K562 (cell line): ENCODE data around the gene FAM193A. TPM values are rescaled to one million over a fixed set of nuclear protein-coding genes. Genes with fewer than 3 reads are reported as not detected.

Source experiments
- ATAC-seq: fragments of 200-7000 bp; cut with Tn5 transposase; 3 replicates; pipeline ENCODE4 v1.9.1; 2020; ENCODE audit warnings: moderate library complexity
- BruUV-seq: library from RNA; stranded (reverse); fragments of 400-500 nt; replicated peaks from 2 replicates; lab custom pipeline; 2021; lab: Mats Ljungman, UMichigan
- CTCF ChIA-PET: fragments of 300-600 bp; formaldehyde crosslinking; extraction: SDS; loops from one replicate; lab custom pipeline; 2021; ENCODE audit warnings: low intra/inter-chr PET ratio; lab: Yijun Ruan, JAX
- POLR2A ChIA-PET: fragments of 300-600, 350-650 bp; sonication (Branson Sonifier 250); formaldehyde crosslinking; extraction: SDS; loops from one replicate; lab custom pipeline; 2021; ENCODE audit warnings: antibody characterized with exemption, inconsistent platforms; lab: Yijun Ruan, JAX
- DNase-seq, 4 experiments: peaks; one replicate each; pipeline versions ENCODE4 v3.0.0 to v3.0.0-alpha.2; 2011 to 2018; ENCODE audit warnings: low spot score in 3 of 4, mixed read lengths in 3 of 4; ENCODE audit errors: extremely low read depth in 1 of 4
- FAIRE-seq: peaks from 2 replicates; lab custom pipeline; 2011; peaks lifted over from hg19 to GRCh38; lab: Jason Lieb, UNC
- H2AFZ ChIP-seq: 2 replicates; pipeline ENCODE4 v1.6.0; 2011; ENCODE audit warnings: low read depth, low read length, control low read depth, inconsistent platforms
- H3K27ac ChIP-seq: fragments of 200-600 bp; 3 replicates; pipeline ENCODE4 v1.8.0; 2011; ENCODE audit warnings: low read depth, mild to moderate bottlenecking, control low read depth, inconsistent platforms, low read length, moderate library complexity, mixed read lengths; ENCODE audit errors: extremely low read depth
- H3K27me3 ChIP-seq, 2 experiments: fragments of 300-600 bp in 1 of 2; 2 replicates in 1 of 2; 3 replicates in 1 of 2; pipeline versions ENCODE4 v1.6.0 to v1.8.0; 2011; ENCODE audit warnings: inconsistent platforms in 2 of 2, low read length in 2 of 2, mild to moderate bottlenecking in 1 of 2, mixed read lengths in 1 of 2, moderate library complexity in 1 of 2; ENCODE audit not compliant: control insufficient read depth in 2 of 2, insufficient read depth in 2 of 2
- H3K36me3 ChIP-seq: fragments of 300-600 bp; 3 replicates; pipeline ENCODE4 v1.8.0; 2011; ENCODE audit warnings: mild to moderate bottlenecking, low read length, inconsistent platforms; ENCODE audit not compliant: control insufficient read depth, insufficient read depth
- H3K4me1 ChIP-seq, 2 experiments: fragments of 200-600 bp in 1 of 2; replicated peaks in 1 of 2; 2 replicates in 1 of 2; 3 replicates in 1 of 2; pipeline versions ENCODE4 v1.5.1 to v1.8.0; 2011; ENCODE audit warnings: inconsistent platforms in 2 of 2, low read length in 2 of 2, mild to moderate bottlenecking in 1 of 2, mixed read lengths in 1 of 2, moderate library complexity in 1 of 2; ENCODE audit not compliant: control insufficient read depth in 2 of 2, insufficient read depth in 2 of 2
- H3K4me2 ChIP-seq: 2 replicates; pipeline ENCODE4 v1.6.1; 2011; ENCODE audit warnings: low read length, control low read depth, inconsistent platforms, mixed read lengths; ENCODE audit not compliant: insufficient read depth
- H3K4me3 ChIP-seq: fragments of 200-600 bp; sonication (generic), shearing (Covaris generic); 2 replicates; pipeline ENCODE4 v1.5.1; 2016; ENCODE audit warnings: control low read depth, inconsistent platforms
- H3K79me2 ChIP-seq: fragments of 200-600 bp; 3 replicates; pipeline ENCODE4 v1.8.0; 2011; ENCODE audit warnings: low read length, inconsistent platforms; ENCODE audit not compliant: control insufficient read depth, insufficient read depth
- H3K9ac ChIP-seq, 2 experiments: 2 replicates each; pipeline versions ENCODE4 v1.6.0 to v1.6.1; 2011; ENCODE audit warnings: low read depth in 2 of 2, low read length in 2 of 2, control low read depth in 1 of 2, inconsistent platforms in 1 of 2, mild to moderate bottlenecking in 1 of 2, mixed read lengths in 1 of 2; ENCODE audit not compliant: insufficient read depth in 1 of 2
- H3K9me1 ChIP-seq: one replicate; pipeline ENCODE4 v1.6.0; 2011; ENCODE audit warnings: inconsistent platforms, mild to moderate bottlenecking, low read length, moderate library complexity; ENCODE audit not compliant: control insufficient read depth, insufficient read depth
- H3K9me3 ChIP-seq: replicated peaks from 2 replicates; pipeline ENCODE4 v1.5.1; 2011; ENCODE audit warnings: low read depth, low read length, inconsistent platforms; ENCODE audit not compliant: control insufficient read depth, insufficient read depth
- H4K20me1 ChIP-seq: replicated peaks from 2 replicates; pipeline ENCODE4 v1.6.1; 2011; ENCODE audit warnings: low read length, inconsistent platforms, mixed read lengths; ENCODE audit not compliant: control insufficient read depth, insufficient read depth
- CBFA2T3 ChIP-seq: fragments of 450-650 bp; IDR thresholded peaks from 2 replicates; pipeline ENCODE4 v1.6.1; 2017
- DNMT1 ChIP-seq: fragments of 450-650 bp; IDR thresholded peaks from 2 replicates; pipeline ENCODE4 v1.6.1; 2016; ENCODE audit warnings: antibody characterized with exemption, mild to moderate bottlenecking
- MAFK ChIP-seq: IDR thresholded peaks from 2 replicates; pipeline ENCODE4 v1.6.1; 2011; ENCODE audit warnings: low read length, improper control_type of control experiment
- POLR2A ChIP-seq: fragments of 450-650 bp; conservative IDR thresholded peaks from 2 replicates; pipeline ENCODE4 v1.6.1; 2016
- PRMT5 ChIP-seq: sonication (generic); formaldehyde crosslinking; IDR thresholded peaks from 2 replicates; pipeline ENCODE4 v1.5.0; 2020; ENCODE audit warnings: missing genetic modification reagents
- YBX1 ChIP-seq: fragments of 450-650 bp; IDR thresholded peaks from 2 replicates; pipeline ENCODE4 v1.7.1; 2016; ENCODE audit warnings: mild to moderate bottlenecking
- ZBTB1 ChIP-seq: sonication (generic); formaldehyde crosslinking; IDR thresholded peaks from 2 replicates; pipeline ENCODE4 v1.8.1; 2023; ENCODE audit warnings: missing genetic modification reagents, low read depth, mild to moderate bottlenecking, borderline replicate concordance
- ZNF165 ChIP-seq: fragments of 250-450 bp; sonication (Bioruptor Pico); IDR thresholded peaks from 2 replicates; pipeline ENCODE4 v1.4.0; 2020; ENCODE audit warnings: borderline replicate concordance
- WGBS: fragments of 100-300 bp; shearing (Covaris generic); methylation state at CpG from one replicate; pipeline ENCODE4 v1.1.6; 2016; ENCODE audit warnings: low coverage, mixed read lengths; ENCODE audit not compliant: insufficient coverage; ENCODE audit errors: missing lambda C conversion rate; 5-methylcytosine and 5-hydroxymethylcytosine counted together
- in situ Hi-C: fragments of 300-500 bp; cut with MboI; formaldehyde crosslinking; loops from 4 replicates; pipeline ENCODE4 v1.15.0; 2018; ENCODE audit warnings: inconsistent platforms, mixed read lengths
- intact Hi-C: fragments of 100-400 bp; cut with micrococcal nuclease; formaldehyde crosslinking; loops from 2 replicates; pipeline ENCODE4 v1.14.2; 2022
- polyA plus RNA-seq, 8 experiments: library from polyadenylated mRNA; depleted of rRNA in 4 of 8; stranded (reverse) in 5 of 8; unstranded in 3 of 8; fragments of >200 nt; fragmentation: Nextera tagmentation in 2 of 8; fragmentation: Illumina TruSeq in 1 of 8; extraction: Ambion mirVana in 2 of 8; extraction: Trizol in 1 of 8; gene quantifications; 2 replicates each; pipeline versions ENCODE4 v1.2.1 to v1.2.3, GENCODE V29; 2011 to 2014; ENCODE audit warnings: inconsistent platforms in 1 of 8, missing spikeins in 1 of 8
- total RNA-seq, 7 experiments: library from RNA; depleted of rRNA in 6 of 7; stranded (reverse); fragments of >200 nt in 6 of 7; fragmentation: Illumina TruSeq in 2 of 7; extraction: Trizol in 2 of 7; gene quantifications; 2 replicates each; pipeline versions ENCODE4 v1.2.1 to v1.2.3, GENCODE V29; 2011 to 2021; ENCODE audit warnings: low replicate concordance in 1 of 7
- TF ChIP-seq, protein P1 (sequence below): fragments of 450-650 bp; IDR thresholded peaks from 2 replicates; pipeline ENCODE4 v1.6.1; 2016
- TF ChIP-seq, protein P2 (sequence below): fragments of 200-600 bp; sonication (generic); IDR thresholded peaks from one replicate; pipeline ENCODE4 v1.6.1; 2012; ENCODE audit warnings: mild to moderate bottlenecking, low read depth, low read length, inconsistent platforms
- TF ChIP-seq, protein P3 (sequence below): fragments of 200-800 bp; sonication (Bioruptor generic); IDR thresholded peaks from 2 replicates; pipeline ENCODE4 v1.6.1; 2017; ENCODE audit warnings: missing genetic modification characterization, missing compliant biosample characterization

The FAM193A gene
- total and polyA plus RNA-seq, 9 of the 15 experiments (the other 6 are each of a cell fraction or from before 2014, with no cell fraction given), result 0.46 to 24.6 (median 9.6) TPM

DNA sequence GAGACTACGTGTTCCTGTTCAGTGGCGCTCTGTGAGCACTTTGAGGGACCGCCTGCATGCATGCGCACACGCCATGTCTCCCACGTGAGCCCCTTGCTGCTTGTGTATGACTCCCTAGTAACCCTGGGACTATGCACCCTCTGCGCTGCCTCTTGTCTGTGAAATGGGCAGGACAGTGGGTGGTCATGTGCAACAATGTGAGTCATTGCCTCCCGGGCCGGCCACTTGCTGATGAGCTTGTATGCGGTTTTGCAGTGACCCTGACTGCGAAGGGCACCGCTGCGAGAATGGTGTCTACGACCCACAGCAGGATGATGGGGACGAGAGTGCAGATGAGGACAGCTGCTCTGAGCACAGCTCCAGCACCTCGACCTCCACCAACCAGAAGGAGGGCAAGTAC is 158.2 kb downstream of the FAM193A start:
- FAIRE-seq (no peak), ATAC-seq (no peak), DNase-seq (no peak)
- peaks cover 90% of the 10 kb centered on the region; the same call in 2 of the 3 replicates for H3K36me3 ChIP-seq
- H3K27me3 ChIP-seq, result no peaks in the 10 kb centered on the region
- 92% methylated on average over 13 of the region's 16 CpGs for WGBS
- no peak overlapping the region for H2AFZ ChIP-seq
- no peaks in the 10 kb centered on the region for H3K9me3 ChIP-seq
- no peak overlapping the region for H3K4me2 ChIP-seq
- intact Hi-C loops, result no loop called here
- BruUV-seq, result no TSS peak
- no peaks in the 10 kb centered on the region for H4K20me1 ChIP-seq
- H3K79me2 ChIP-seq, result no peaks in the 10 kb centered on the region
- ChIA-PET POLR2A (no interaction called here), CTCF (no interaction called here)
- H3K9me1 ChIP-seq, result no peaks in the 10 kb centered on the region
- H3K4me3 ChIP-seq, result no peak overlapping the region
- no peak overlapping the region for H3K27ac ChIP-seq
- peaks cover 0 to 2% of the 10 kb centered on the region in 2 experiments; a peak in 1 of 5 replicates for H3K4me1 ChIP-seq
- peak overlapping the region in 1 of 2 experiments; percentile 19; a peak in 1 of 4 replicates for H3K9ac ChIP-seq
- in situ Hi-C loops, result no loop called here
- TF ChIP-seq ZBTB1 (CRISPR knock-in tag), result no peak
- TF ChIP-seq DNMT1, result no peak
- TF ChIP-seq, protein P1, sequence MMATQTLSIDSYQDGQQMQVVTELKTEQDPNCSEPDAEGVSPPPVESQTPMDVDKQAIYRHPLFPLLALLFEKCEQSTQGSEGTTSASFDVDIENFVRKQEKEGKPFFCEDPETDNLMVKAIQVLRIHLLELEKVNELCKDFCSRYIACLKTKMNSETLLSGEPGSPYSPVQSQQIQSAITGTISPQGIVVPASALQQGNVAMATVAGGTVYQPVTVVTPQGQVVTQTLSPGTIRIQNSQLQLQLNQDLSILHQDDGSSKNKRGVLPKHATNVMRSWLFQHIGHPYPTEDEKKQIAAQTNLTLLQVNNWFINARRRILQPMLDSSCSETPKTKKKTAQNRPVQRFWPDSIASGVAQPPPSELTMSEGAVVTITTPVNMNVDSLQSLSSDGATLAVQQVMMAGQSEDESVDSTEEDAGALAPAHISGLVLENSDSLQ, result no peak
- no peak for TF ChIP-seq CBFA2T3
- TF ChIP-seq, protein P2, sequence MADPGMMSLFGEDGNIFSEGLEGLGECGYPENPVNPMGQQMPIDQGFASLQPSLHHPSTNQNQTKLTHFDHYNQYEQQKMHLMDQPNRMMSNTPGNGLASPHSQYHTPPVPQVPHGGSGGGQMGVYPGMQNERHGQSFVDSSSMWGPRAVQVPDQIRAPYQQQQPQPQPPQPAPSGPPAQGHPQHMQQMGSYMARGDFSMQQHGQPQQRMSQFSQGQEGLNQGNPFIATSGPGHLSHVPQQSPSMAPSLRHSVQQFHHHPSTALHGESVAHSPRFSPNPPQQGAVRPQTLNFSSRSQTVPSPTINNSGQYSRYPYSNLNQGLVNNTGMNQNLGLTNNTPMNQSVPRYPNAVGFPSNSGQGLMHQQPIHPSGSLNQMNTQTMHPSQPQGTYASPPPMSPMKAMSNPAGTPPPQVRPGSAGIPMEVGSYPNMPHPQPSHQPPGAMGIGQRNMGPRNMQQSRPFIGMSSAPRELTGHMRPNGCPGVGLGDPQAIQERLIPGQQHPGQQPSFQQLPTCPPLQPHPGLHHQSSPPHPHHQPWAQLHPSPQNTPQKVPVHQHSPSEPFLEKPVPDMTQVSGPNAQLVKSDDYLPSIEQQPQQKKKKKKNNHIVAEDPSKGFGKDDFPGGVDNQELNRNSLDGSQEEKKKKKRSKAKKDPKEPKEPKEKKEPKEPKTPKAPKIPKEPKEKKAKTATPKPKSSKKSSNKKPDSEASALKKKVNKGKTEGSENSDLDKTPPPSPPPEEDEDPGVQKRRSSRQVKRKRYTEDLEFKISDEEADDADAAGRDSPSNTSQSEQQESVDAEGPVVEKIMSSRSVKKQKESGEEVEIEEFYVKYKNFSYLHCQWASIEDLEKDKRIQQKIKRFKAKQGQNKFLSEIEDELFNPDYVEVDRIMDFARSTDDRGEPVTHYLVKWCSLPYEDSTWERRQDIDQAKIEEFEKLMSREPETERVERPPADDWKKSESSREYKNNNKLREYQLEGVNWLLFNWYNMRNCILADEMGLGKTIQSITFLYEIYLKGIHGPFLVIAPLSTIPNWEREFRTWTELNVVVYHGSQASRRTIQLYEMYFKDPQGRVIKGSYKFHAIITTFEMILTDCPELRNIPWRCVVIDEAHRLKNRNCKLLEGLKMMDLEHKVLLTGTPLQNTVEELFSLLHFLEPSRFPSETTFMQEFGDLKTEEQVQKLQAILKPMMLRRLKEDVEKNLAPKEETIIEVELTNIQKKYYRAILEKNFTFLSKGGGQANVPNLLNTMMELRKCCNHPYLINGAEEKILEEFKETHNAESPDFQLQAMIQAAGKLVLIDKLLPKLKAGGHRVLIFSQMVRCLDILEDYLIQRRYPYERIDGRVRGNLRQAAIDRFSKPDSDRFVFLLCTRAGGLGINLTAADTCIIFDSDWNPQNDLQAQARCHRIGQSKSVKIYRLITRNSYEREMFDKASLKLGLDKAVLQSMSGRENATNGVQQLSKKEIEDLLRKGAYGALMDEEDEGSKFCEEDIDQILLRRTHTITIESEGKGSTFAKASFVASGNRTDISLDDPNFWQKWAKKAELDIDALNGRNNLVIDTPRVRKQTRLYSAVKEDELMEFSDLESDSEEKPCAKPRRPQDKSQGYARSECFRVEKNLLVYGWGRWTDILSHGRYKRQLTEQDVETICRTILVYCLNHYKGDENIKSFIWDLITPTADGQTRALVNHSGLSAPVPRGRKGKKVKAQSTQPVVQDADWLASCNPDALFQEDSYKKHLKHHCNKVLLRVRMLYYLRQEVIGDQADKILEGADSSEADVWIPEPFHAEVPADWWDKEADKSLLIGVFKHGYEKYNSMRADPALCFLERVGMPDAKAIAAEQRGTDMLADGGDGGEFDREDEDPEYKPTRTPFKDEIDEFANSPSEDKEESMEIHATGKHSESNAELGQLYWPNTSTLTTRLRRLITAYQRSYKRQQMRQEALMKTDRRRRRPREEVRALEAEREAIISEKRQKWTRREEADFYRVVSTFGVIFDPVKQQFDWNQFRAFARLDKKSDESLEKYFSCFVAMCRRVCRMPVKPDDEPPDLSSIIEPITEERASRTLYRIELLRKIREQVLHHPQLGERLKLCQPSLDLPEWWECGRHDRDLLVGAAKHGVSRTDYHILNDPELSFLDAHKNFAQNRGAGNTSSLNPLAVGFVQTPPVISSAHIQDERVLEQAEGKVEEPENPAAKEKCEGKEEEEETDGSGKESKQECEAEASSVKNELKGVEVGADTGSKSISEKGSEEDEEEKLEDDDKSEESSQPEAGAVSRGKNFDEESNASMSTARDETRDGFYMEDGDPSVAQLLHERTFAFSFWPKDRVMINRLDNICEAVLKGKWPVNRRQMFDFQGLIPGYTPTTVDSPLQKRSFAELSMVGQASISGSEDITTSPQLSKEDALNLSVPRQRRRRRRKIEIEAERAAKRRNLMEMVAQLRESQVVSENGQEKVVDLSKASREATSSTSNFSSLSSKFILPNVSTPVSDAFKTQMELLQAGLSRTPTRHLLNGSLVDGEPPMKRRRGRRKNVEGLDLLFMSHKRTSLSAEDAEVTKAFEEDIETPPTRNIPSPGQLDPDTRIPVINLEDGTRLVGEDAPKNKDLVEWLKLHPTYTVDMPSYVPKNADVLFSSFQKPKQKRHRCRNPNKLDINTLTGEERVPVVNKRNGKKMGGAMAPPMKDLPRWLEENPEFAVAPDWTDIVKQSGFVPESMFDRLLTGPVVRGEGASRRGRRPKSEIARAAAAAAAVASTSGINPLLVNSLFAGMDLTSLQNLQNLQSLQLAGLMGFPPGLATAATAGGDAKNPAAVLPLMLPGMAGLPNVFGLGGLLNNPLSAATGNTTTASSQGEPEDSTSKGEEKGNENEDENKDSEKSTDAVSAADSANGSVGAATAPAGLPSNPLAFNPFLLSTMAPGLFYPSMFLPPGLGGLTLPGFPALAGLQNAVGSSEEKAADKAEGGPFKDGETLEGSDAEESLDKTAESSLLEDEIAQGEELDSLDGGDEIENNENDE, result no peak
- TF ChIP-seq POLR2A, result no peak
- TF ChIP-seq, protein P3, sequence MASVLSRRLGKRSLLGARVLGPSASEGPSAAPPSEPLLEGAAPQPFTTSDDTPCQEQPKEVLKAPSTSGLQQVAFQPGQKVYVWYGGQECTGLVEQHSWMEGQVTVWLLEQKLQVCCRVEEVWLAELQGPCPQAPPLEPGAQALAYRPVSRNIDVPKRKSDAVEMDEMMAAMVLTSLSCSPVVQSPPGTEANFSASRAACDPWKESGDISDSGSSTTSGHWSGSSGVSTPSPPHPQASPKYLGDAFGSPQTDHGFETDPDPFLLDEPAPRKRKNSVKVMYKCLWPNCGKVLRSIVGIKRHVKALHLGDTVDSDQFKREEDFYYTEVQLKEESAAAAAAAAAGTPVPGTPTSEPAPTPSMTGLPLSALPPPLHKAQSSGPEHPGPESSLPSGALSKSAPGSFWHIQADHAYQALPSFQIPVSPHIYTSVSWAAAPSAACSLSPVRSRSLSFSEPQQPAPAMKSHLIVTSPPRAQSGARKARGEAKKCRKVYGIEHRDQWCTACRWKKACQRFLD (CRISPR knock-in tag), result no peak
- no peak for TF ChIP-seq MAFK
- TF ChIP-seq PRMT5 (CRISPR knock-in tag), result no peak
- no peak for TF ChIP-seq ZNF165 (CRISPR knock-in tag)
- TF ChIP-seq YBX1, result no peak
